ENCODE measurements around the gene NEUROD2. TPM values are rescaled to one million over a fixed set of nuclear protein-coding genes. Genes with fewer than 3 reads are reported as not detected.

The NEUROD2 gene
- total and polyA plus RNA-seq, 2 experiments from 2014 or later = not detected

GRCh38 chr17:39598630-39599003 is 9.1 kb downstream of the NEUROD2 start:
- H3K9me2 ChIP-seq (ENCODE audit: insufficient read depth) = no peaks in the 10 kb centered on the region
- peaks cover 57% of the 10 kb centered on the region for H3F3A ChIP-seq (replicated peaks; ENCODE audit: low read depth)
- ATAC-seq (no peak), DNase-seq (ENCODE audit: low spot score) (no peak)
- Mint-ChIP-seq H3K27me3 (ENCODE audit: insufficient read depth, low read depth, poor library complexity) (peaks cover 99% of the 10 kb centered on the region), H3K36me3 (ENCODE audit: low read depth) (no peaks in the 10 kb centered on the region), H3K9me3 (no peaks in the 10 kb centered on the region), H3K4me1 (peaks cover 63% of the 10 kb centered on the region), H3K27ac (no peak overlapping the region), H3K4me3 (no peak overlapping the region)
- peaks cover 19% of the 10 kb centered on the region for H4K20me1 ChIP-seq (replicated peaks; ENCODE audit: insufficient read depth)
- H2AFZ ChIP-seq = no peak overlapping the region
- peak overlapping the region; percentile 72 for H3K4me2 ChIP-seq
- H3K27me3 ChIP-seq (ENCODE audit: insufficient read depth) = peaks cover 100% of the 10 kb centered on the region
- no peak overlapping the region for H3K27ac ChIP-seq (ENCODE audit: low read depth)
- no peak for TF ChIP-seq CTCF (conservative IDR thresholded peaks at IDR 0.05; ENCODE audit: low read depth in 2 of 2)
- TF ChIP-seq ZNF462 (CRISPR knock-in tag; IDR thresholded peaks at IDR 0.05) = no peak
- TF ChIP-seq JUNB (IDR thresholded peaks at IDR 0.05; ENCODE audit: unreplicated experiment) = no peak
- TF ChIP-seq EZH2phosphoT487 (IDR thresholded peaks at IDR 0.05; ENCODE audit: unreplicated experiment) = no peak
- no peak for TF ChIP-seq ZNF114 (CRISPR knock-in tag; IDR thresholded peaks at IDR 0.05)
- TF ChIP-seq REST (IDR thresholded peaks at IDR 0.05; ENCODE audit: unreplicated experiment) = no peak
- no peak for TF ChIP-seq ETS1 (IDR thresholded peaks at IDR 0.05)
- TF ChIP-seq NANOG (IDR thresholded peaks at IDR 0.05; ENCODE audit: borderline replicate concordance) = no peak
- TF ChIP-seq POLR2AphosphoS5 (IDR thresholded peaks at IDR 0.05; ENCODE audit: low read depth) = no peak
- peak overlapping the region; percentile 36; the same call in 1 of the 2 replicates for H3K4me3 ChIP-seq
- no peaks in the 10 kb centered on the region for H3K36me3 ChIP-seq (ENCODE audit: insufficient read depth)
- H3K4me1 ChIP-seq (ENCODE audit: insufficient read depth) = peaks cover 76% of the 10 kb centered on the region
- no peaks in the 10 kb centered on the region for H3K79me2 ChIP-seq (replicated peaks; ENCODE audit: insufficient read depth)
